Glomerular visceral epithelial cell (primary cell): ENCODE data around the gene KCTD3.

Experiments
- DNase-seq: peaks from one replicate; pipeline ENCODE4 v3.0.0-alpha.2; 2016; ENCODE audit errors: extremely low spot score

Gene KCTD3

DNA sequence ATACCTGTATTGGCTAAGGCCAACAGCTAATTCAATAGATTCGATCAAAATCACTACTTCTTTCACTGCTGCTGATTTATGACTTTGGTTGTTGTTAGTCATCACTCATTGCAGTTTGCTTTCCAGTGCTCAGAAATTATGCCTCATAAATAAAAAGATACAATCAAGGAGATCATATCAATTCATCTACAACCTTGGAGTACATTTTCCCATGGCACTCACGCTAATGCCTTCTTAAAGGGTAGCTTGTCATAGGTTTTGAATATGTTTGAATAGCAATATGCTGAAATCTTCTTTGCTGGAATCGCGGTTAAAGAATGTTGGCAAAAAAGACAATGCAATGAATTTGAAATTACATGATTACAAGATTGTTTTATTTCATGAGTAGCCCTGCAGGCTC lies 89.9 kb downstream of the KCTD3 start:
- no peak for DNase-seq

- no peak for DNase-seq
These were observed 93.2 kb downstream of the KCTD3 start for GRCh38 chr1:215660259-215660658.

GRCh38 chr1:215661033-215661432 lies 93.9 kb downstream of the KCTD3 start:
- no peak for DNase-seq

DNA sequence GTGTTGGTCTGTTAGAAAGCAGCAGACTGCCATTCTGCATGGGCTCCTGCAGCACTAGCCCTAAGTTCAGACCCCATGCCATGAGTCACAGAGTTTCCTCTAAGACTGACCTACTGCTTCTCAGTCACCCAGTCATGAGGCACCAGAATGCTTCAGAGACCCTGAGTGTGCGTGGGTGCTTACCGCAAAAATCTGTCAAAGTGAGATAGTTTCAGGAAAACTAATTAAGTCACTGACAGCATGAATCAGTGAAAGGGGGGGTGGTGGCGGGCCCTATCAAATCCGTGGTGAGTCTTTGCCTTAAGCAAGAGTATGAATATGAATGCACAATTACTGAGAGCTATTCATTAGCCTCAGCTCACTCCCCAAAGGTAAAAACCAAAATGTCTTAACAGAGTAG lies 98.1 kb downstream of the KCTD3 start:
- peak; percentile 52 for DNase-seq

DNA sequence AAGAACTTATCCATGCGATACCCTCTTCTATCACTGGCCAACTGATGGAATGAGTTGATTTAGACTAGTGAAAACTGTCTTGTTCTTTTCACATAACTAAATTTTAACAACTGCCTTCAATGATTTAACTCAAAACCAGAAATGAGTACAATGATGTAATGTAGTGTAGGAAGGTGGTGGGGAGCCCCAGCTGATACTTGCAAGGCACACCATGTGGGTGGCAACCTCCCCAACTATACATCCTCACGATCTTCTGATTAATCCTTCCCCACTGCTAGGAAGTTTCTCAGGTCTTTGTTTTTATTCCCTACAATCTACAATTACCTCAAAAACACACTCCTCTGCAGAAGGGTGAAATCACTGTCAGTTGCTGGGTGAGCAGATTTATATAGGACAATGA lies 100.7 kb downstream of the KCTD3 start:
- no peak for DNase-seq

DNA sequence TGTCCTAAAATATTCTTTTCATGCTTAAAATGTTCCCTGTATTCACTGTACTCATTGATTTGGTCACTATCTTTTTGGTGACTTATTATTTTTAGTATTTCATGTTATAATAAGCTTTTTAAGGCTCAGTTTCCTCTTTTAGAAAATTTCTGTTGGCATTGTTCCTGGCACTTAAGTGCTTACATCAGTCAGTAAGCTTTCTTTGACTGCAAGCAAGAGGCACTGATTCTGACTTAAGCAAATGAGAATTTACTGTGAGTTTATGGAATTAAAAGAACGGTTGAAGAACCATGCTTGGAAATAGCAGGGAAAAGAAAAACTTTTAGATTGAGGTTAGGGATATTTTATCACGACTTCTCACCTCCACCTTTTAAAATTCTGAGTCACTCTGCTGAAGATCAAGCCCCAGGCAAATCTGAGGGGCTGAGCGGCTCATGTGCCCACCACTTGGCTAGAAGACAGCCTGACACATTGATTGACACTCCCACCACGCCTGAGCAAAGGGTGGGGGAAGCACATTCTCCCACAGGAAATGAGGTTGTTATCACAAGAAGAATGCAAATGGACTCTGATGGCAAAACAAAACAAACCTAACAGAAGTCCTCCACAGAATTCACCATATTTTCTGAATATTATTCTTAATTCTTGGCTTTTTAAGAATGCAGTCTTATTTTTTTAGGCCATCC lies 102.8 kb downstream of the KCTD3 start:
- no peak for DNase-seq
